IPS-15b (cell line): ENCODE measurements around the gene ZNF280D.

Experiments
- H3K27me3 ChIP-seq: one replicate; pipeline ENCODE4 v1.6.1; 2013; ENCODE audit warnings: low read length; ENCODE audit not compliant: control insufficient read depth, insufficient read depth
- H3K36me3 ChIP-seq: one replicate; pipeline ENCODE4 v1.6.1; 2013; ENCODE audit warnings: low read length; ENCODE audit not compliant: control insufficient read depth, insufficient read depth
- H3K4me1 ChIP-seq: one replicate; pipeline ENCODE4 v1.6.1; 2013; ENCODE audit warnings: mild to moderate bottlenecking, low read length; ENCODE audit not compliant: control insufficient read depth, insufficient read depth
- H3K4me3 ChIP-seq: one replicate; pipeline ENCODE4 v1.5.1; 2013; ENCODE audit warnings: low read depth, low read length
- H3K9ac ChIP-seq: one replicate; pipeline ENCODE4 v1.6.1; 2013; ENCODE audit warnings: low read depth, mild to moderate bottlenecking, low read length
- H3K9me3 ChIP-seq: one replicate; pipeline ENCODE4 v1.6.1; 2013; ENCODE audit warnings: mild to moderate bottlenecking, low read length; ENCODE audit not compliant: control insufficient read depth, insufficient read depth

ZNF280D gene

DNA sequence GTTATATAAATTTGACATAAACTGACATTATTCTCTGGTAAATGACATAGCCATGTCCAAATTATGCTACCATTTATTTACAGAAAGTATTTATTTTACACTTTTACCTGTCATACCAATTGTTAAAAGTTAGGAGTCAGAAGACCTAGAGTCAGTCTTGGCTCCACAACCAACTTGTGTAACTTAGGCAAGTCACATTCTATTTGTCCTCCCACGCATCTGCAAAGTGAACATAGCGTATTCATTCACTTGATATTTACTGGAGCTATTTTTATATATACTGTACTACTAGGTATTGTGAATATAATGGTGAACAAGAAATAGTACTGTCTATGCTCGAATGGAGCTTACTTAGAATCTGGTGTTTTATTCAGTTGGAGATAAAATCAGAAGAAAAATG is 78.7 kb downstream of the ZNF280D start:
- H3K4me1 ChIP-seq: no peaks in the 10 kb centered on the region
- no peaks in the 10 kb centered on the region for H3K36me3 ChIP-seq
- no peaks in the 10 kb centered on the region for H3K9me3 ChIP-seq
- H3K4me3 ChIP-seq: no peak overlapping the region
- no peaks in the 10 kb centered on the region for H3K27me3 ChIP-seq
- H3K9ac ChIP-seq: no peak overlapping the region

DNA sequence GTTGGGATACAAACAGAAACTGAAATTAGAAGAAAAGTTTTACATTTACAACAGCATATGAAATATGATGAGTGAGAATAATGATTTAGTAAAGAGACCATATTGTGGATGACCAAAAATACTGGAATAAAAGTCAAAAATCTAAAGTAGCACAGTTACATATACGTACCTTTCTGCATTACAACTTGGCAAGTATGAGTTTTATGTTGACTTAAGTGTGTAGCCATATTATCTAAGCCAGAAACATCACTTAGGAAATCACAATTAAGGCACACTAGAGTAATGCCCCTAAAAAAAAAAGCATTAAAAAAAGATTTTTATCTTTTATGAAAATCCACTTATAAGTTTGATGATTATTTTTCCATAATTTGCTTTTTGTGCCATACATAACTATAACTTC is 79.1 kb downstream of the ZNF280D start:
- H3K9ac ChIP-seq: no peak overlapping the region
- H3K36me3 ChIP-seq: no peaks in the 10 kb centered on the region
- H3K4me1 ChIP-seq: no peaks in the 10 kb centered on the region
- H3K9me3 ChIP-seq: no peaks in the 10 kb centered on the region
- no peaks in the 10 kb centered on the region for H3K27me3 ChIP-seq
- H3K4me3 ChIP-seq: no peak overlapping the region

DNA sequence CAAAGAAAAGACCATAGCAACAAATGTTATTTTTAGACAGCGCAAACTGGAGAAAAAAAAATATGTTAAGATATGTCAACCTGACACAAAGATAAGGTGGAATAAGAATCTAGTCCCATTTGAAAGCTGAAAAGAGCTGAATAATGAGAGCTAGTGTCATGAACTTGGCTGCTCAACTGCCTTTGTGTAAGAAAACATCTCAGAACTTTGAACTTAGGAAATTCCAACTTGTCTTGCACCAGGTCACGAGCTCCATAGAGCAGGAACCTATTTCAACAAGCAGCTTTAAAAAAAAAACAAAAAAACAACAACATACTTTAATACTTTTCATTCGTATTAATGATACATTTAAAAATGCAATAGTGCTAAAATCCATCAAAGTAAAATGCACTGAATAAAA is 79.5 kb downstream of the ZNF280D start:
- no peaks in the 10 kb centered on the region for H3K36me3 ChIP-seq
- no peak overlapping the region for H3K9ac ChIP-seq
- no peaks in the 10 kb centered on the region for H3K9me3 ChIP-seq
- no peaks in the 10 kb centered on the region for H3K4me1 ChIP-seq
- H3K27me3 ChIP-seq: no peaks in the 10 kb centered on the region
- H3K4me3 ChIP-seq: no peak overlapping the region

DNA sequence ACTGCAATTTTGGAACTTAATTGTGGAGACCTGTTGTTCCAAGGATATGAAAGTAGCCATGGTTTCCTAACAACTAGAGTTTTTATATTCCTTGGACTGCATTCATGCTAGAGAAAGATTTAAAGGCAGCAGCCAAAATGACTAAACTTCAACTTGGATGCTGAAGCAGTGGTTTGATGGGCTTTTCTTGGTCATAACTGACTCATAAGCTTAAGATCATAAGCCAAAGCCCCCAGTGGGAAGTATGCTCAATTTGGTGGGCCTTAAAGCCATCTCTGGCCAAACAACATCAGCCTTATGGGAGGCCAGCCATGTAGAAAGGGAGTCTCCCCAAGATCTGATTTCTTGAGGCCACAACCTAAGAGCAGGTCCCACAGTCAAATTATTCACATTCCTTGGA is 80.2 kb downstream of the ZNF280D start:
- no peak overlapping the region for H3K4me3 ChIP-seq
- no peaks in the 10 kb centered on the region for H3K4me1 ChIP-seq
- no peaks in the 10 kb centered on the region for H3K27me3 ChIP-seq
- H3K9me3 ChIP-seq: no peaks in the 10 kb centered on the region
- no peak overlapping the region for H3K9ac ChIP-seq
- no peaks in the 10 kb centered on the region for H3K36me3 ChIP-seq

DNA sequence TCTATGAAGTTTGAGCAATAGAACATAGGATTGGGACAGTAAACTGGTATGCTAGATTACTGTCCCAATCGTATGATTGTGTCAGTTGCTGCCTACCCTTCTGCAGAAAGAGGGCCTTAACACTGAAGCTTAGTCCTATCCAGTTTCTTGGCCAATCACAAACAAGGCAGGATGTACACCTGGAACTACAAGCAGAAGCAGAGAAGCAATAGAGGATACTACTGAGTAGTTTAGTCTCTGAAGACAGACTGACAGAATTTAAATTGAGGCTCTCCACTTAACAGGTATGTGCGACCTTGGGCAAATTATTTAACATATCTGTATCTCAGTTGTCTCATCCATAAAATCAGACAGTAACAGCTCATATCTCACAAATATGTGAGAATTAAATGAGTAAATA is 85.0 kb downstream of the ZNF280D start:
- Histone ChIP-seq H3K9ac (no peak overlapping the region), H3K9me3 (no peaks in the 10 kb centered on the region), H3K27me3 (no peaks in the 10 kb centered on the region), H3K4me1 (no peaks in the 10 kb centered on the region), H3K4me3 (no peak overlapping the region), H3K36me3 (no peaks in the 10 kb centered on the region)

DNA sequence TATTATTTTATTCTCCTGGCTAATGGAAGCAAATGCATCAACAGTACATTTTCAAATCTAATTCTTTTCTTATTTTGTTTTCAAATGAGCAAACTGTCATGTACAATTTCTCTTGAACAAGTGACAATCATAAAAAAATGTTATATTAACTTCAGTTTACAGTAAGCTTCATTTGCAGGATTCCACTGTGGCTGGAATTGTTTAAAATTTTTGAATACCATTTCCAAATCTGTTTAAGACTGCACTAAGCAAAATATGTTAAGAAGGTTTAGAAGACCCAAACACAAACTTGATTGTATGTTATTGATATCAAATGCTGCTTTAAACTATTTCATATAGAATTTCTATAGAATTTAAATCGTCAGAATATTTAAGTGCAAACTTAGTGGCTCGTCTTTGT is 92.8 kb downstream of the ZNF280D start:
- no peaks in the 10 kb centered on the region for H3K27me3 ChIP-seq
- no peak overlapping the region for H3K4me3 ChIP-seq
- H3K36me3 ChIP-seq: no peaks in the 10 kb centered on the region
- no peaks in the 10 kb centered on the region for H3K4me1 ChIP-seq
- H3K9me3 ChIP-seq: no peaks in the 10 kb centered on the region
- no peak overlapping the region for H3K9ac ChIP-seq

DNA sequence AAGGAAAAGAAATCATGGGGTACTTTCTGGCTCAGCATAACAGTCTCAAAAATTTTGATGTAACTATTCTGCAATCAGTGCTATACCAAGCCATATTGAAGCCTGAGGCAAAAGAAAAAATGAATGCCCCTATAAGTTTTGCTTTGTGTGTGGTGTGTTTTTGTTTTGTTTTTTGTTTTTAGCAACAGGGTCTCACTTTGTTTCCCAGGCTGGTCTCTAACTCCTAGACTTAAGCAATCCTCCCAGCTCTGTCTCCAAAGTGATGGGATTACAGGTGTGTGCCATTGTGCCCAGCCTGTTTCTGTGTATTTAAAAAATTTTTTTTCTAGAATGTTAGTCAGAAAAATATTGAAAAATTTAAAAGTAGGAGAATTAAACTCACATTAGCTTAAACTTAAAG is 93.2 kb downstream of the ZNF280D start:
- no peak overlapping the region for H3K9ac ChIP-seq
- no peaks in the 10 kb centered on the region for H3K36me3 ChIP-seq
- no peaks in the 10 kb centered on the region for H3K27me3 ChIP-seq
- H3K9me3 ChIP-seq: no peaks in the 10 kb centered on the region
- H3K4me1 ChIP-seq: no peaks in the 10 kb centered on the region
- no peak overlapping the region for H3K4me3 ChIP-seq

DNA sequence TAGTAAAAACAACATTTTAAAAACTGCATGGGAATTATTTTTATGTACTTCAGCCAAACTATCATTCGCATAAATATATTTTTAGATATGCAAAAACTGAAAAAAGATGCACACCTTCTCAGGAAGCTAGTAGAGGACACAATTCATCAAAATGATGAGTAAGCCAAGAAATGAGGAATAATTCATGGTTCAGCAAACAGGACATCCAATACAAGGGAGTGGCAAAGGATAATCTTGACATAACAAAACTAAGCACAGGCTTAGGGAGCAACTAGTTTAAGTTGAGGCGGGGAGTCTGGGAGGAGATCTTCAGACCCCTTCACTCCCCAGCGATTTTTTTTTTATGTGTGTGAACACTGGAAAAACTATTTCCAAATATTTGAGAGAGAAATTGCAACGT is 93.7 kb downstream of the ZNF280D start:
- Histone ChIP-seq H3K27me3 (no peaks in the 10 kb centered on the region), H3K4me3 (no peak overlapping the region), H3K36me3 (no peaks in the 10 kb centered on the region), H3K9me3 (no peaks in the 10 kb centered on the region), H3K9ac (no peak overlapping the region), H3K4me1 (no peaks in the 10 kb centered on the region)

DNA sequence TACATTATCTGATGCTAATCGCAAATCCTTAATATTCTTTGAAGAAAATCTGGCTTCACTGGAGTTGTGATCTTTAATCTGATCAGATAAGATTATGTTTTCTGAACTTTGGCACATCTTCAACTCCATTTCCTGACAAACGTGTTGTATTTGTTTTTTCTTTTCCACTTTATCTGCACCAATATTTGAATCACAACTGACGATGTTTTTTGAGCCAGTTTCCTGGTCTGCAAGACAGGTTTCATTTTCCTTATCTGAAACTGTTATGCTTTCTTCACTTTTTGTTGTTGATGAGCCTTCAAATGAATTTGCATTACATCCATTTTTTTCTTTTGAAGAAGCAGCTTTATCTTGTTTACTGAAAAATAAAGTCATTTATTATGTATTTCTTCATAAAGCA is 101.5 kb downstream of the ZNF280D start:
- H3K9me3 ChIP-seq: no peaks in the 10 kb centered on the region
- H3K27me3 ChIP-seq: no peaks in the 10 kb centered on the region
- no peak overlapping the region for H3K4me3 ChIP-seq
- no peaks in the 10 kb centered on the region for H3K36me3 ChIP-seq
- H3K9ac ChIP-seq: no peak overlapping the region
- H3K4me1 ChIP-seq: no peaks in the 10 kb centered on the region

DNA sequence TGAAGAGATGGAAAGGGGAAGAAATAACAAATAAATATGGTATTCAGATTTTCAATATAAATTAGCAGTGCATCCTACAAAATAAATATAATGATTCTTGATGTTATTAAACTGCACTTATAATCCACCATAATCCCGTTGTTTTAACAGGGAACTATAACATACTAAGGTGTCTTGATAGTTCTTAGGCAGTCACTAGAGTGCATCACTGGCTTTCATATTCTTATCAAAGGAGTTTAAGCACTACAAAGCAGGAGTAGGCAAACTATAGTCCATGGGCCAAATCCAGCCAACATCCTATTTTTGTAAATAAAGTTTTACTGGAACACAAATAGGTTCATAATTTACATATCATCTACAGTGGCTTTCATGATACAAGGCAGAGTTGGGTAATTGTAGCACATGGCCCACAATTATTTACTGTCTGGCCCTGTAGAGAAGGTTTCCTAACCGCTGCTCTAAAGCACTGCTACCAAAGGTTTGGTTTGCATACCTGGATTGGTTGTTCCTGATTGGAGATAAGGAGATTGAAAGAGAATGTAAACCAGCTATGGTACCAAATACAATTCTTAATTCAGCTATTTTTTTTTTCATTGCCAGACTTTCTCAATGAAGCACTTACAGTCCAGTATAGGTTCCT is 104.3 kb downstream of the ZNF280D start:
- H3K4me3 ChIP-seq: no peak overlapping the region
- no peak overlapping the region for H3K9ac ChIP-seq
- H3K36me3 ChIP-seq: no peaks in the 10 kb centered on the region
- H3K4me1 ChIP-seq: no peaks in the 10 kb centered on the region
- no peaks in the 10 kb centered on the region for H3K27me3 ChIP-seq
- no peaks in the 10 kb centered on the region for H3K9me3 ChIP-seq

DNA sequence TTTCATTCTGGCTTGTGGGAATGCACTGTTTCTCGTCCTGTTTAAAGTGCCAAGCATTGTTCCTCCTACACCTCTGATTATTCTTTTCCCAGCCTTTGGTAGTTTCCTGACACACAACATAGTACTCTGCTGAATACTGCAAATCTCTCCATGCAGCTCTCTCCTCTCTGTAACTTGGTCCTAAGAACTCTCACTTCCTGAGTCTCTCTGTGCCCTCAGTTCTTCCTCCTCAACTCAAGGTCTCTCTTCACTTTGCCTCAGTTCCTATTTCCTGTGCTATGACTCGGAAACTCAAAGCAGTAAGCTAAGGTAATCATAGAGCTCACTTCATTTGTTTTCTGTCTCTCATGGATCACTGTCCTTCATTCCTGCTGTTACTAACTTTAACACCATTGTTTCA is 113.4 kb downstream of the ZNF280D start:
- no peaks in the 10 kb centered on the region for H3K9me3 ChIP-seq
- H3K4me1 ChIP-seq: no peaks in the 10 kb centered on the region
- H3K9ac ChIP-seq: no peak overlapping the region
- no peak overlapping the region for H3K4me3 ChIP-seq
- no peaks in the 10 kb centered on the region for H3K36me3 ChIP-seq
- H3K27me3 ChIP-seq: no peaks in the 10 kb centered on the region

DNA sequence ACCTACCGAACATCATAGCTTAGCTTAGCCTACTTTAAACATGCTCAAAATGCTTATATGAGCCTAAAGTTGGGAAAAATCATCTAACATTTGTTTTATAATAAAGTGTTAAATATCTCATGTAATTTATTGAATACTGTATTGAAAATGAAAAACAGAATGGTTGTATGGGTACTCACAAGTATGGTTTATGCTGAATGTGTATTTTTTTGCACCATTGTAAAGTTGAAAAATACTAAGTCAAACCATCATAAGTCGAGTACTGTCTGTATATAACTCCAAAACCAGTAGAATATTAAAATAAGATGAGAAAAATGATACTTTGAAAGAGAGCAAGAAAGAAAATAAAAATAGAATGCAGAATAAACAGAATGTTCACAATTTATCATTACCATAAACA is 115.7 kb downstream of the ZNF280D start:
- Histone ChIP-seq H3K4me1 (no peaks in the 10 kb centered on the region), H3K9me3 (no peaks in the 10 kb centered on the region), H3K27me3 (no peaks in the 10 kb centered on the region), H3K36me3 (no peaks in the 10 kb centered on the region), H3K9ac (no peak overlapping the region), H3K4me3 (no peak overlapping the region)
